NAMALWA (cell line): ENCODE measurements around the gene SIRT5.

ENCODE experiments used
- DNase-seq: peaks from one replicate; pipeline ENCODE4 v3.0.0-alpha.2; 2015; ENCODE audit warnings: low spot score

Gene SIRT5

GRCh38 chr6:13635948-13636658 lies 61.7 kb downstream of the SIRT5 start:
- DNase-seq = no peak

- no peak for DNase-seq
Measured at GRCh38 chr6:13638014-13638413, 63.6 kb downstream of the SIRT5 start.

GRCh38 chr6:13638626-13639025 lies 64.2 kb downstream of the SIRT5 start:
- no peak for DNase-seq

- no peak for DNase-seq
Measured at GRCh38 chr6:13641315-13641714, 66.9 kb downstream of the SIRT5 start.

- no peak for DNase-seq
Measured at GRCh38 chr6:13643125-13643524, 68.7 kb downstream of the SIRT5 start.

- DNase-seq = no peak
Measured at GRCh38 chr6:13648850-13649249, 74.4 kb downstream of the SIRT5 start.

- no peak for DNase-seq
Measured at GRCh38 chr6:13649393-13649792, 75.0 kb downstream of the SIRT5 start.

- no peak for DNase-seq
Measured at GRCh38 chr6:13653296-13653695, 78.9 kb downstream of the SIRT5 start.

GRCh38 chr6:13654496-13654895 lies 80.1 kb downstream of the SIRT5 start:
- no peak for DNase-seq

GRCh38 chr6:13655700-13656099 lies 81.3 kb downstream of the SIRT5 start:
- DNase-seq = no peak

- DNase-seq = no peak
Measured at GRCh38 chr6:13660273-13660672, 85.9 kb downstream of the SIRT5 start.

- DNase-seq = no peak
Measured at GRCh38 chr6:13660893-13661292, 86.5 kb downstream of the SIRT5 start.

GRCh38 chr6:13661647-13662046 lies 87.2 kb downstream of the SIRT5 start:
- DNase-seq = no peak

- no peak for DNase-seq
Measured at GRCh38 chr6:13662651-13663334, 88.4 kb downstream of the SIRT5 start.

GRCh38 chr6:13663986-13664385 lies 89.6 kb downstream of the SIRT5 start:
- DNase-seq = no peak
